ENCODE measurements around the gene TCERG1L.

Gene TCERG1L

DNA sequence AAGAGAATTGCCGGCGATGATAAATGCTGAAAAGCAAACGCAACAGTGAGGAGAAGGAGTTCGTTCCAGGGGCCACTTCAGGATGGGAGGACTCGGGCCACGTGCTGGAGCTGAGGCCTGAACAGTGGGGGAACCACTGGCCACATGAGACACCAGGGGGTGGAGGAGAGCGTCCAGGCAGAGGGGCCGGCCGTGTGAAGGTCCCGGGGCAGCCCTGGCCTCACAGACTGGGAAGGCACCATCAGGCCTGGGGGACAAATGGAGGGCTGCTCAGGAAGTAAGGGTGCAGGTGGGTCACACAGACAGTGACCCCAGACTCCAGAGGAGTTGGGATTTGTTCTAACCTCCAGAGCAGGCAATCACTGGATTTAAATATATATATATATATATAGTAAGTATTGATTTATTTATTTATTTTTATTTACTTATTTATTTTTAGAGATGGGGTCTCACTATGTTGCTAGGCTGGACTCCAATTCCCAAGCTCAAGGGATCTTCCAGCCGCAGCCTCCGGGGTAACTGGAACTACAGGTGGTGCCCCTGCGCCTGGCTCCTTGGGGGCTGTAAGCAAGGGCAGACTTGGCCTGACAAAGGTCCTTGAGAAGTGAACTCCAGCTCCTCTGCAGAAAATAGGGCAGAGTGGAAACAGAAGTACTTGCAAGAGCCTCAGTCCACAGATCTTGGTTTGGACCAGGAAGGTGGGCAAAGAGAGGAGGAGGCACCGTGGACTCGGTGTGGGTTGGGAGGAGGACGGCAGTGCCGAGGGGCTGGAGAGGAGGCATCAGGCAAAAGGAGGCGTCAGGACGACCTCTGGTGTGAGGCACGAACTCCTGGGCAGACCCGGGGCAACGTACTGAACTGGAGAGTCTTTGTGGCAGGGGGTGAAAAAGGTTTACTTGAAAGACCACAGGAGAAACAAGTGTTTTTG is 57.3 kb downstream of the TCERG1L start:
- Histone ChIP-seq H3K18ac (ENCODE audit: low read length) (peak overlapping the region; percentile 80), H2AFZ (ENCODE audit: low read length) (no peak overlapping the region), H2BK15ac (ENCODE audit: low read length) (no peak overlapping the region), H3K4ac (ENCODE audit: low read length) (no peak overlapping the region), H2BK12ac (ENCODE audit: low read length) (no peak overlapping the region), H2AK5ac (ENCODE audit: low read depth, low read length) (no peak overlapping the region), H2BK120ac (ENCODE audit: low read depth, low read length) (no peak overlapping the region), H3K23ac (ENCODE audit: low read depth, low read length, poor library complexity) (no peak overlapping the region), H2BK5ac (ENCODE audit: low read length) (no peak overlapping the region), H4K8ac (ENCODE audit: low read depth, low read length) (no peak overlapping the region), H3K9me3 (replicated peaks in 1 of 2; ENCODE audit: control insufficient read depth in 2 of 2, insufficient read depth in 1 of 2, low read depth in 1 of 2, low read length in 2 of 2) (no peaks in the 10 kb centered on the region), H3K9ac (ENCODE audit: low read depth, low read length, poor library complexity) (no peak overlapping the region), H3K14ac (ENCODE audit: low read length) (no peak overlapping the region), H3K79me1 (ENCODE audit: low read depth, low read length) (no peaks in the 10 kb centered on the region), H3K4me1 (ENCODE audit: control insufficient read depth in 2 of 2, insufficient read depth in 1 of 2, low read depth in 1 of 2, low read length in 2 of 2) (peaks cover 0 to 13% of the 10 kb centered on the region in 2 donors), H3K4me3 (ENCODE audit: low read length in 2 of 2) (no peak overlapping the region), H4K91ac (ENCODE audit: low read depth, low read length, poor library complexity) (no peak overlapping the region), H3K36me3 (replicated peaks in 1 of 2; ENCODE audit: control insufficient read depth in 2 of 2, insufficient read depth in 2 of 2, low read length in 2 of 2) (no peaks in the 10 kb centered on the region), H3K27ac (replicated peaks; ENCODE audit: low read length) (no peak overlapping the region), H3K4me2 (ENCODE audit: insufficient read depth, low read length, poor library complexity, severe bottlenecking) (no peak overlapping the region), H3K27me3 (ENCODE audit: control insufficient read depth in 3 of 3, insufficient read depth in 3 of 3, low read depth in 1 of 3, low read length in 3 of 3) (no peaks in the 10 kb centered on the region)
- WGBS, 2 donors (ENCODE audit: extremely low coverage in 2 of 2, insufficient read length in 2 of 2, insufficient replicate concordance in 1 of 2): no CpG with 5 or more reads among the region's 22 CpGs
- no peak for DNase-seq (ENCODE audit: low spot score)

DNA sequence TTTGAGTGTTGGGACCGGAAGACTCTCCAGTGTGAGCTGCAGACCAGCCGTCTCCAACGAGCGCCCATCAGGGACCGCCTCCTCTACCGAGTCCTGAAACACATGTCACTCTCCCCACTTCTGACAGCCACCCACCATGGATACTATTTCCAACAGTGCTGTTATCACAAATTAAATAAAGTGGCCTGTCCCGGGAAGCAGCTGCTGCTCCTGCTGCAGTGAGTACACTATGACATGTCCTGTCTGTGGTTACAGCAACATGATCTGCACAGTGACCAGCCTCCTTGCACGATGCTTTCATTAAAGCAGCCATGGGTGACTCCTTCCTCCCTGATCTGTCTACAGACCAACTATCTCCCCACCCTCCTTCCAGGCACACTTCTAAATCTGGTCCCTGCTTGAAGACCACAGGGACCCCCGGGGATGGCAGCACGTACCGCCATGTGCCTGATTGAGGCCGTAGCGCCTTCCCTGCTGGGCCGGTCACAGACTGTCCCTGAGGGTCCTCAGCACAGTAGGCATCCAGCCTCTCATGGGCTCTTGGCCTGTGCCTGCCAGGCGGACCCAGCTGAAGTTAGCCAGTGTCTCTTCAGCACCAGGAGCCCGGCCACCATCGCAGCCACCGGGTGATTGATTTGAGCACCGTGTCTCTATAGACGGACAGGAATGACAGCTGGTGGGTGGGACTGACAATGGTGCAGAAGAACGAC is 58.8 kb downstream of the TCERG1L start:
- no peak overlapping the region for H2BK12ac ChIP-seq (ENCODE audit: low read length)
- H3K36me3 ChIP-seq (replicated peaks in 1 of 2; ENCODE audit: control insufficient read depth in 2 of 2, insufficient read depth in 2 of 2, low read length in 2 of 2): no peaks in the 10 kb centered on the region
- H3K4ac ChIP-seq (ENCODE audit: low read length): no peak overlapping the region
- no peak overlapping the region for H3K4me2 ChIP-seq (ENCODE audit: insufficient read depth, low read length, poor library complexity, severe bottlenecking)
- H3K4me1 ChIP-seq (ENCODE audit: control insufficient read depth in 2 of 2, insufficient read depth in 1 of 2, low read depth in 1 of 2, low read length in 2 of 2): peaks cover 0 to 13% of the 10 kb centered on the region in 2 donors
- H4K8ac ChIP-seq (ENCODE audit: low read depth, low read length): no peak overlapping the region
- no peak overlapping the region for H3K27ac ChIP-seq (replicated peaks; ENCODE audit: low read length)
- H3K79me1 ChIP-seq (ENCODE audit: low read depth, low read length): no peaks in the 10 kb centered on the region
- no peak overlapping the region for H3K23ac ChIP-seq (ENCODE audit: low read depth, low read length, poor library complexity)
- H3K18ac ChIP-seq (ENCODE audit: low read length): no peak overlapping the region
- no peak overlapping the region for H2AK5ac ChIP-seq (ENCODE audit: low read depth, low read length)
- no peak overlapping the region for H2BK15ac ChIP-seq (ENCODE audit: low read length)
- H3K9ac ChIP-seq (ENCODE audit: low read depth, low read length, poor library complexity): no peak overlapping the region
- H3K14ac ChIP-seq (ENCODE audit: low read length): peak overlapping the region; percentile 65
- no peaks in the 10 kb centered on the region for H3K27me3 ChIP-seq (ENCODE audit: control insufficient read depth in 3 of 3, insufficient read depth in 3 of 3, low read depth in 1 of 3, low read length in 3 of 3)
- H3K4me3 ChIP-seq (ENCODE audit: low read length in 2 of 2): no peak overlapping the region
- DNase-seq (ENCODE audit: low spot score): no peak
- no peak overlapping the region for H2BK5ac ChIP-seq (ENCODE audit: low read length)
- H3K9me3 ChIP-seq (replicated peaks in 1 of 2; ENCODE audit: control insufficient read depth in 2 of 2, insufficient read depth in 1 of 2, low read depth in 1 of 2, low read length in 2 of 2): no peaks in the 10 kb centered on the region
- H2AFZ ChIP-seq (ENCODE audit: low read length): no peak overlapping the region
- WGBS, 2 donors (ENCODE audit: extremely low coverage in 2 of 2, insufficient read length in 2 of 2, insufficient replicate concordance in 1 of 2): no CpG with 5 or more reads among the region's 21 CpGs
- no peak overlapping the region for H2BK120ac ChIP-seq (ENCODE audit: low read depth, low read length)
- no peak overlapping the region for H4K91ac ChIP-seq (ENCODE audit: low read depth, low read length, poor library complexity)

- no peaks in the 10 kb centered on the region for H3K9me3 ChIP-seq (replicated peaks in 1 of 2; ENCODE audit: control insufficient read depth in 2 of 2, insufficient read depth in 1 of 2, low read depth in 1 of 2, low read length in 2 of 2)
- peak overlapping the region; percentile 76 for H3K18ac ChIP-seq (ENCODE audit: low read length)
- H3K23ac ChIP-seq (ENCODE audit: low read depth, low read length, poor library complexity): no peak overlapping the region
- no peak overlapping the region for H2AK5ac ChIP-seq (ENCODE audit: low read depth, low read length)
- peak overlapping the region; percentile 53 for H2BK12ac ChIP-seq (ENCODE audit: low read length)
- no peak overlapping the region for H3K9ac ChIP-seq (ENCODE audit: low read depth, low read length, poor library complexity)
- H3K4ac ChIP-seq (ENCODE audit: low read length): no peak overlapping the region
- DNase-seq (ENCODE audit: low spot score): no peak
- H2BK5ac ChIP-seq (ENCODE audit: low read length): no peak overlapping the region
- no peak overlapping the region for H4K8ac ChIP-seq (ENCODE audit: low read depth, low read length)
- H2BK15ac ChIP-seq (ENCODE audit: low read length): no peak overlapping the region
- H4K91ac ChIP-seq (ENCODE audit: low read depth, low read length, poor library complexity): no peak overlapping the region
- H3K36me3 ChIP-seq (replicated peaks in 1 of 2; ENCODE audit: control insufficient read depth in 2 of 2, insufficient read depth in 2 of 2, low read length in 2 of 2): no peaks in the 10 kb centered on the region
- H2BK120ac ChIP-seq (ENCODE audit: low read depth, low read length): no peak overlapping the region
- H3K4me3 ChIP-seq (ENCODE audit: low read length in 2 of 2): no peak overlapping the region
- no peak overlapping the region for H3K27ac ChIP-seq (replicated peaks; ENCODE audit: low read length)
- H3K4me1 ChIP-seq (ENCODE audit: control insufficient read depth in 2 of 2, insufficient read depth in 1 of 2, low read depth in 1 of 2, low read length in 2 of 2): peaks cover 0 to 13% of the 10 kb centered on the region in 2 donors
- H3K79me1 ChIP-seq (ENCODE audit: low read depth, low read length): no peaks in the 10 kb centered on the region
- no CpG with 5 or more reads among the region's 6 CpGs for WGBS, 2 donors (ENCODE audit: extremely low coverage in 2 of 2, insufficient read length in 2 of 2, insufficient replicate concordance in 1 of 2)
- no peak overlapping the region for H2AFZ ChIP-seq (ENCODE audit: low read length)
- no peak overlapping the region for H3K14ac ChIP-seq (ENCODE audit: low read length)
- H3K4me2 ChIP-seq (ENCODE audit: insufficient read depth, low read length, poor library complexity, severe bottlenecking): no peak overlapping the region
- no peaks in the 10 kb centered on the region for H3K27me3 ChIP-seq (ENCODE audit: control insufficient read depth in 3 of 3, insufficient read depth in 3 of 3, low read depth in 1 of 3, low read length in 3 of 3)
Observed at GRCh38 chr10:131251146-131251541, 60.4 kb downstream of the TCERG1L start.

All from neuronal stem cell (in vitro differentiated cells).